ENCODE results near the gene LRRC2.
"Not testable (repeated sequence)": the region's sequence is repeated elsewhere in the genome, so short reads cannot be mapped to it uniquely, and the experiment has no call there.

Gene LRRC2

DNA sequence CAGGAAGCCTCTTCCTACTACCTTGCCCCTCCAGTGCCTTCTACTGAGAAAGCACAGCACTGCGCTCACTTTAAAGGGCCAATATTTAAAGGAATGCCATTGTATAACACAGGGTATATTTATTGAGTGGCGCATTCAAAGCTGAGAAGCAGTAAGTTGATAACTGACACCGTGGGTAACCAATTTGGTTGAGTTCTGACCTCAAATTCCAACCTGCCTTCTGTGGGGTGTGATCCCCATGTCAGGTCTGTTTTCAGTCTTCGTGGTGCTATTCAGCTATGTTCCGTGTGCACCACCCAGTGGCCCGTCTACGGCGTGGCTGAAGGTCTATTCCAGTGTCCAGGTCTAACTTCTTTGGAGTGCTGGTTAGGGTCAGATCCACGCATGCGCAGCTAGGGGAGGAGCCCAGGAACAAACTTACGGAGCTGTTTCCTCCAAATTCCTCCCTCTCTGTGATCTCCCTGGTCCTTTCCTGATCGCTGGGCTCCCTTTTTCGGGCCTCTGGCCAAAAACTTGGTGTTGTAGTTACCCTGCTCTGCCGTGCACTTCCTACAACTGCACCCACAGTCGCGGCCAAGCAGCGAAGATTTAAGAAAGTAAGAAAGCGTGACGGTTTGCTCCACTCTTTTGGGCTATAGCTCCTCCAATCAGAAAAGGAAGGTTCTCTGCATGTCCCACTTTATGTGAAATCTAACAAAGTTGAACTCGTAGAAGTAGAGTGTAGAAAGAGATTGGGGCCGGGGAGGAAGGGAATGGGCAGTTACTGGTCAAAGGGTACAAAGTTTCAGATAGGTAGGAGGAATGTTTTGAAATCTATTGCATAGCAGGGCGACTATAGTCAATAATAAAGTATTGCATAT, 7.7 kb downstream of the LRRC2 start:
- peak in 34 of 56 donors; percentile 4 to 68 (median 22) for DNase-seq

DNA sequence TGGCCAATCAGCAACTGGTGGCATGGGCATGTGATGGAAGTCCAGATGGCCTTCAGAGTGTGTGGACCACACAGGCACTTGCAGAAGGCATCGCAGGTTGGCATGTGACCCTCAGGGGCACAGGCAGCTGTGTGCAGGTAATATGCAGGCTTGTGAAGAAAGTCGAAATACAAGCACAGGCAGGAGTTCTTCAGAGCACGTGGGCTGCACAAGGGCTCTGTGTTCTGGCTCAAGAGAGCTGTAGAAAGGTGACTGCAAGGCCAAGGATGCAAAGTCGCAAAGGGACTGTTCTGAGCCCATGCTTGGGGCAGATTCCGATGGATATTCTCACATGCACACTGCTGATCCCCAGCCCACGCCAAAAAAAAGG, 8.3 kb downstream of the LRRC2 start:
- no peak for DNase-seq

DNA sequence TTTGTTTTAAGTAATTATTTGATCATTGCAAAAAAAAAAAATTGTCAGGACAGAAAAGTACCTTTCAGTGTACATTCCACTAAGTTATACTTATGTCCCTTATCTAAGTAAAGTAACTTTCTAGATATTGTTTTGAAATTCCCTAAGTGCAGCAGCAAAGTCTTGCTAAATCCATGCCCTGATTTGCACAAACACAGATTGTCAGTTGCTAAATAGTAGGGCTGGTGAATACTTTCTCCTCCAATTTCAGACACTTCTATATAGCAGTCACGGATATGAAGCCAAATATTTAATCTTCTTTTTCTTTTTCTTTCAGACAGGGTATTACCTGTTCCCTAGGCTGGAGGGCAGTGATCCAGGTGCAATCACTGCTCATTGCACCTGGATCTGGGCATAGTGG, 12.9 kb downstream of the LRRC2 start:
- no peak for DNase-seq

DNA sequence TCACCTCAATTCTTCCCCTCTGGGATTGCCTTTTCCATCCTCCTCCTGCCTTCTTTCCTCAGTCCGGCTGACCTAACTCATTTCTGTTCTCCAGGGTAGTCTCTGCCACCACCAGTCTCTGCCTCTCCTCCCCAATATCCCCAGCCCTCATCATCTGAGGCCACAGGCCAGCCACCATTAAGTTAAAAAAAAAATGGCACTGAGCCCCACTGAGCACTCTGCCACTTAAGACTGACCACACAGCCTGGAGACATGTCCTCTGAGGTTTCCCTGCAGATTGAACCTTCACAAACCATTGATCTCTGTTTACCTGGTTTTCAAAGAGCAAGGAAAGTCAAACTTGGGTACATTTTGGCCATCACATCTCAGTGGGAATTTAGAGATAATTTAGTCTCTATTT, 13.6 kb downstream of the LRRC2 start:
- DNase-seq, result no peak

DNA sequence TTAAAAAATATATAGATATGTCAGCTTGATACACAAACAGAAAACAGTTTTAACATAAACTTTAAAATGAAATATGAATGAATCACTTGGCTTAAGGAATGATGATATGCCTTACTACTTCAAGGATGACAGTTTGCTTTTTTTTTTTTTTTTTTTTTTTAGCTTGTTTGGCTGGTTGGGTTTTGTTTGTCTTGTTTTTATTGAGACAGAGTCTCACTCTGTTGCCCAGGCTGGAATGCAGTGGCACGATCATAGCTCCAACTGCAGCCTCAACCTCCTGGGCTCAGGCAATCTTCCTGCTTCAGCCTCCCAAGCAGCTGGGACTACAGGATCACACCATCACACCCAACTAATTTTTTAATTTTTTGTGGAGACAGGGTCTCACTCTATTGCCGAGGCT, 14.5 kb downstream of the LRRC2 start:
- DNase-seq, result no peak

DNA sequence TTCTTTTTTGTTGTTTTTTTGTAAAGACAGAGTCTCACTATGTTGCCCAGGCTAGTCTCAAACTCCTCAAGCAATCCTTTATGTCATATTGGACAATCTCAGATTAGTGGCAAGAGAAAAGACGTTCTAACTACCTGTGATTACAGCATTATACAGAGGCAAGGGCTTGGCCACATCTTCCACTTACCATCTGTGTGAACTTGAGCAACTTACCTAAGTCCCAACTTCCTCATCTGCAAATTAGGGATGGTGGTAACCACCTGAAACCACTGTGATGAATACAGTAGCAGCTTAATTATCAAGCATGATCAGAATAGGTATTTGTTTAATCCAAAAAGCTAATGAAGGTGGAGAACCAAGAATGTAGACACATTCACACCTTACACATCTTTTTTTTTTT, 16.1 kb downstream of the LRRC2 start:
- DNase-seq, result no peak

DNA sequence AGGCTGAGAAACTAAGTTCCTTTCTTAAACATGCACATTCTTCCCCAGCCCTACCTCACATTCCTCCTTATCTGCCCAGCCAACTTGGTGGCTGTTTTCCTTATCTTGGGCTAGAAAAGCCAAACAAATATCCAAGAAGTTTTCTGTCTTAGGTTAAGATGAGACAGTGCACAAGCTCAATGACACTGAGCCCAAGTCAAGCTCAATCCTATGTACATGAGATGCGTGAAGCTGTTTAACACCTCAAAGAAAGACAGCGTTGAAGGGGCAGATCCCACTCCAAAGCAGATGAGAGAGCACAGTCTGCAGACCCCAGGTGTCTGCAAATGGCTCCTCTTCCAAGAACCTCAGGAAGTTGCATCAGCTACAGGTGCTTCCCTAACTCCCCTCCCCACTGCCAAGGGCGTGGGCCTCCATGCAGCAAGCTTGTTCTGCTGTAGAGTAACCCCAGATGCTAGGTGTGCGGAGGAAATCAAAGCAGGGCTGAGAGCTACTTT, 16.6 kb downstream of the LRRC2 start:
- no peak for DNase-seq

DNA sequence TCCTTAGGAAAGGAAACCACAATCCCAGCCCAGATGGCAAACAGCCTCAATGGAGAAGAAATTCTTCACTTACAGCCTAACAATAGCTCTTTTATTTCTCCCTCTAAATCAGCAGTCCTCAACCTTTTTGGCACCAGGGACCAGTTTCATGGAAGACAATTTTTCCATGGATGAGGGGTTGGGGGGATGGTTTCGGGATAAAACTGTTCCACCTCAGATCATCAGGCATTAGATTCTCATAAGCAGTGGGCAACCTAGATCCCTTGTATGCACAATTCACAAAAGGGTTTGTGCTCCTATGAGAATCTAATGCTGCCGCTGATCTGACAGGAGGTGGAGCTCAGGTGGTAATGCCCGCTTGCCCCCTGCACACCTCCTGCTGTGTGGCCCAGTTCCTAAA, 17.5 kb downstream of the LRRC2 start:
- not testable (repeated sequence) for DNase-seq

DNA sequence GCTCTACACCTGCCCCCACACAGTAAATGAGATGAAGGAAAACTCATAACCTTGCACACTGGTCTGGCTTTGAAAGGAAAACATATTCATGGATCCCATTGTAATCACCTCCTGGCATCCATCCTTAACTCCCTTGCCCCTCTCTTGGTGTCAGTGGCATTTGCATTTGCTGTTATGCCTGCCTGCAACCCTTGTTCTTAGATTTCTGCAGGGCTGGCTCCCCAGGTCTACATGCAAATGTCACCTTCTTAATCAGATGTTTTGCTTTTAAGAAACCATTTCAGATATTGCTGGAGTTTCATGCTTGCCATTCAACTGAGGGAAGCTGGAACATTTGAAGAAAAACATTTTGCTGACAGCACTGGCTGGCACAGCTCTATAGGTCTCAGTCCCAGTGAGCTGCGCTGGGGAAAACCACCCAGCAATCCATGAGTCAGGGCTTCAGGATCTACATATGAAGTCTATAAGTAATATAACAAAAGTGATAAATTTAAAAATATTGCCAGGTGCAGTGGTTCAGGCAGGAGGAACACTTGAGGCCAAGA, 19.1 kb downstream of the LRRC2 start:
- no peak for DNase-seq

DNA sequence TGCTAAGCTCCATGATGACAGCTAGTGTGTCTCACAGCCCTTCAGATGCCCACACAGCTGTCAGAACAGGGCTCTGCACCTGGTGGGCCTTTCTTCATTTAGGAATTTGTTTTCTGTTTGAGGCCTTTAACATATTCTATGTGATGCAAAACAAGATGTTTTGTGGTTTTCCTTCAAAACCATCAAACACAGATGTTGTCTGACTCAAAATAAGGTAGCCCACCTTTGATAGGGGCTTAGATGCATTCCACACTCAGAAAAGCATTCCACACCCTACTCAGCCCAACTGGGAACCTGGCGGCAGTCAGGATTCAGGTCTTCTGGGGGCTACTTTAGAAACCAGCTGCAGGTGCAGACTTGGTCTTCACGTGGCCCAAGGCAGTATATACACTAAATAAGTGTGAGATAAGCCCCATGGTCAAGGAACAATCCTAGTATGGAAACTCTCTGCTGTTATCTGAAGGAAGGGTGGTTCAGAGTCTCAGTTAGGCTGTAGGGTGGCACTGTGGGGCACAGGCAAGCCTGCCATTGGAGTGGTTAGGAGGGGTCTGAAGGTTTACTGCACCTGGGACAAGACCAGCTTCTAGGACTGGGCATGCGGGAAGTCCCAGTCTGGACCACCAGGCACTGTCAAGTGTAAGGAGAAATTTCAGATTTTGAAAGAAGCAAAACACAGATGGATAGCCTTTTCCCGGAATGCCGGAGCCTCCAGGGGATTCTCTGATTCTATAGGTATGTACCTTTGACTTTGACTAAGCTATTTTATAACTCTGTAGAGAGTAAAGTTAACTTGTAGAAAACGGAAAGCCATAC, 20.1 kb downstream of the LRRC2 start:
- DNase-seq, result no peak

DNA sequence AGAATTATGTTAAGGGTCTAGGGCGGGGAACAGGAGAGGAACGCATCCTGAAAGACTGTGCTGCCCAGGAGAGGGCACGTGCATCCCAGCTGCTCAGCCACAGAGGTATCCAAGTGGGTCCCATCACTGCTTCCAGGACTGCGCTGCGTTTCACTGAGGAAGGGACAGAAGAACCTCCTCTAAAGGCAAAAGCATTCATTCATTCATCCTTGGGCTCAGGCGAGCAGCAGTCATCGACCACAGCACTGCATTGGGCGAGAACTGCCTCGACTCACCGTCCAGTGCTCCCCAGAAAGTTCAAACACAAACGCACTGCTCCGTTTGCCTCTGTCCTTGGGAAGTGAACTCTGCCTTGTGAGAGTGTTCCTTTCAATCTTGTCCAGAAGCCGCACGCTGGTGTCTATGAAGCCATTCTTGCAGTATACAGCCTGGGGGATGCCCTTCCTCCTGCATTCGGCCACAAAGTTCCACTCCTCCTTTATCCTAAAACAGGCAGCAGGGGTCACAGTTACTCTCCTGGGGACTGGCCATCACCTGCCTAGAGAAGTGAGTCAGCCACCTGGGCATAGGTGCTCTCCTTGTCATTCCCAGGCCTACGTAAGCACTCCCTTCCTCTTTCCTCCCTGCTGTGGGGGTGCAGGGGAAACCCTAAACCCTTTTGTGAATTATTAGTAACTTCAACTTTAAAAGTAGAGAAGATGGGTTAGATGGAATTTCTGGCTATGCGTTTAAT, 21.2 kb downstream of the LRRC2 start:
- DNase-seq, result no peak

DNA sequence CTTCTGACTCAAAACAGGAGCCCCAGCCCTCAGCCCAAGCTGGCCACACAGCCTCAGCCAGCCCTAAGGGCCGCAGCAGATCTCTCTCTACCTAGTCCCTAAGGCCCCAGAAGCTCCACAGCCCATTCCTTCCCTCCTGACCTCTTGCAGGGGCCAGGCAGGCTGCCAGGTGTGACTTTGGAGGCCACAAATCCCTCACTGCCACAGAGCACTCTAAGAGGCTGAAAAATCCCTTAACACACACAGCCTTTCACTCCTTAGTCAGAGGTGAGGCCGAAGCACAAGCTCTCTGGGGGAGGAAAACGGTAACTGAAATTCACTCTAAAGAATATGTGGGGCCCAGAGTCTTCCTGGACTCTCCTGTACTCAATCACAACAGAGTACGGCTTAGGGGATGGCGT, 23.3 kb downstream of the LRRC2 start:
- no peak for DNase-seq

DNA sequence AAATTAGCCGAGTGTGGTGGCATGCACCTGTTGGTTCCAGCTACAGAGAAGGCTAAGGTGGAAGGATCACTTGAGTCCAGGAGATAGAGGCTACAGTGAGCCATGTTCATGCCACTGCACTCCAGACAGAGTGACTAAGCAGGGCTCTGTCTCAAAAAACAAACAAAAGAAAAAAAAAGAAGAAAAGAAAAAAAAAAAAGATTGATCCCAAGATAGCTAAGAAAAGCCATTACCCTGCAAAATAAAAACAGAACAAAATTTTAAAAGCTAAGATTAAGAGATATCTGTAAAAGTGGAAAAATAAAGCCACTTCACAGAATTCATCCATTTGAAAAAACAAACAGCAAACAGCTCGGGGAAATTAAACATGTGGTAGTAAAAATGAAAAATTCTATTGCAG, 23.8 kb downstream of the LRRC2 start:
- no peak for DNase-seq

DNA sequence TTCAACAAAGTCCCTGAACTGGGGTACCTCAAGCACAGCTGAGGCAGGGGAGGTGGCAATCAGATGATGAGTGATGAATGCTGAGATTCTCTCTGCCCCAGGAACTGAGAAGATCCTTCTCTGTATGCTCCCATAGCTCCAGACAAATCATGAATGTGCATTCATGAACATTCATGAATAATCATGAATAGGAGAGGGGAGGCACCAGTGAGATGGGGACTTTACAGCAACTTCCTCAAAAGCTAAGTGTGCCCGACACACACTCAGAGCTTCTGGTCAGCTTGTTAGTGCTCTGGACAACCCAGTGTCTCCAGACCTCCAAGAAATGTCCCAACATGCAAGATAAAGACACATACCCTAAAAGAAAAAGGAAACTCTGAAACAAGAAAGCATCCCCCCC, 24.3 kb downstream of the LRRC2 start:
- DNase-seq, result no peak

DNA sequence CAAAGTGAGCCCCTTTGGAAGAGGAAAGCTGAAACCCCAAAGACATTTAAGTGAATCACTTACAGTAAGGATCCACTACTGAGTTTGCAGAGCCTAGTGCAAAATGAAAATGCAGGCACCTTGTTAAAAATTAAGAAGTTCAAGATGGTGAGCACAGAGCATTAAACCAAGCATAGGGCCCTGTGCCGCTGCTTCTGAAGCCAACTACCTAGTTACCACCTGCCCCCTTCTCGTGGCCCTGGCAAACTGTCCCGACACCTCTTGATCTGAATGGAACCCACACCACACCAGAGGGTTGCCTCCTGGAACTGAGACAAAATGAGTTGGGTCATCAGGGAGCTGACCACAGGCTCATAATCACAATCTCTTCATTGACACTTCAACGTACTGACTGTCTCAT, 25.6 kb downstream of the LRRC2 start:
- no peak for DNase-seq

DNA sequence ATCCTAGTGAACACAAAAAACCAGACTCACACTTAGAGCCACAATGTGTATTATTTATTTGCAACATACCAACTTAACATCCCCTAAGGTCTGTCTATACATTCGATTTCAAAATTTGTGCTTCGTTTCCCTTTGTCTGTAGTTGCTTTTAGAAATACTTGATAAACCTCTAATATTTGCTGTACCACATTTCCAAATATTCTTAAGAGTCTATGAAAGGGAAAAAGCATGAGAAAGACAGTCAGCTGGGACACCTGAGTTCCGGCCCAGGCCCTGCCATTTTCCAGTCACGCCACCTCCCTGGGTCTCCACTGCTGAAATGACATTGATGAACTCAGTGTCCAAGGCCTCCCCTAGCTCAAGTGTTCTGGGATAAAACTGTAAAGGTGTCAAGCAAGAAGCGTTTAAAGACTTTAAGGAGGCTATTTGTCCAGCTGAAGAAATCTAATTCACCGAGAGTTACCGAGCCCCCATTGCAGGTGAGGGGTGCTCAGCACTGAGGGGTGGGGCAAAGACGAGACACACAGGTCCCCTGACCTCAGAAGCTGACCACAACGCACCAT, 26.6 kb downstream of the LRRC2 start:
- DNase-seq, result no peak

DNA sequence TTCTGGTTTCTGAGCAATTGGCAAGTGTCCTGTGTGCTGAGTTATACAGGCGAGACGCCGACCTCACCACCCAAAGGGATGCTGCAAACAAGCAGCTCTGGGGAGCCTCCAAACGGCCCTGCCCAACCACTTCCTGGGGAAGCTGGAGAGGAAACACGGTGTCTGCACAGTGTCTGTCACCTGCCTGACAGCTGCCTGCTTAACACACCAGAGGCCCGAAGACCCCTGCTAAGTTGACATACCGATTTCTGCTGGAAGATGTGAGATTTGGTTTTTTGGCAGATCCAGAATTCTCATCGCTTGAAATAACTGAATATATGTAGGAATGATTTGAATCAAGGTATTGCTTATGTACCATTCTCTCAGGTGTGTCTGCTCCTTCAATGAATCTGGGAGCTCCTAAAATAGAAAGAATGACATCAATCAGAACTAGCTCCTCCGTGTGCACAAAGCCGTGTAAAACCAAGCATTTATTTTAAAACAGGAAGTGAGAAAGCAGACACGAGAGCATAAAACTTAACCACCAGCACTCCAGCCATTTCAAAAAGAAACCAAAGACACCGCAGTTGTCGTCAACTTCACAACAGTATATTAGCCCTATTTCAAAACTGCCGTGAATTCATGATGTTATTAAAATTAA, 27.2 kb downstream of the LRRC2 start:
- peak in 30 of 56 donors; percentile 2 to 52 (median 14) for DNase-seq

DNA sequence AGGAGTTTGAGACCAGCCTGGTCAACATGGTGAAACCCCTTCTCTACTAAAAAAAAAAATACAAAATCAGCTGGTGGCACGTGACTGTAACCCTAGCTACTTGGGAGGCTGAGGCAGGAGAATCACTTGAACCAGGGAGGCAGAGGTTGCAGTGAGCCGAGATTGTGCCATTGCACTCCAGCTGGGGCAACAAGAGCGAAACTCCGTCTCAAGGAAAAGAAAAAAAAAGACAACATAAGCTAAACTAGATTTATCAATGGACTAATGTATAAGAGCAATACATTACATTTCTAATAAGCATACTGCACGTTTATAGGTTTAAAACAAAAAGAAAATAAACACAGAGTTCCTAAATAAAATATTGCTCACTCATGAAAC, 27.7 kb downstream of the LRRC2 start:
- DNase-seq, result not testable (repeated sequence)

DNA sequence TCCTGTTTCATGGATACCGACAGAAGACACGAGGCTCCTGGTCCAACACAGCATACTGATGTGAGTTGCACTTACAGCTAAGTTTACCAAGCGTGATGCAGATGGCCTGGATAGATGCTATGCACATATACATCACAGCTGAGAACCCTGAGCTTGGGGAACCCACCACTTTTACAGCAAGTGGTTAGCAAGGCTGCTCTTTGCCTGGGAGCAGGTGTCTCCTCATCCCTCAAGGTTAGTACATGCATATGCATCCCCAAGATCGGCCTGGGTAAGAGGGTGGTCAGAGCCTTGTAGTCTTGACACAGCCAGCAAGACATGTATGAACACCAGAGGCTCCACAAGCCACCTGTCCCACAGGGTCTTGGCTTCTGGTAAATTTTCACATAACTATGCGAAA, 28.3 kb downstream of the LRRC2 start:
- no peak for DNase-seq

DNA sequence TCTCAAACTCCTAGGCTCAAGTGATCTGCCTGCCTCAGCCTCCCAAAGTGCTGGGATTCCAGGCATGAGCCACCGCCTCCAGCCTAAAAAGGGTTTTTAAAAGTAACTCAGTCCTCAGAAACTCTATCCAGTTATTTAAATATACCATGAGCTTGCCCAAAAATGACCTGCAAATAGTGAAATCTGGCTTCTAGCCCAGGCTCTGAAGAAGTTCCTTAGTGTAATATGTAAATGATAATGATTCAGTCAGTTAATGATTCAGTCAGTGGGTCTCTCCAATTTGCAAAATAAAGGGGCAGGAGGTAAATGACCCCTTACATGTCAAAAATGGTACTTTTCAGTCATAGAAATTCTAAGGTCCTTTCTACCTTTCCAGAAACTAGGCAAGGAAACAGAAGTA, 28.8 kb downstream of the LRRC2 start:
- no peak for DNase-seq

DNA sequence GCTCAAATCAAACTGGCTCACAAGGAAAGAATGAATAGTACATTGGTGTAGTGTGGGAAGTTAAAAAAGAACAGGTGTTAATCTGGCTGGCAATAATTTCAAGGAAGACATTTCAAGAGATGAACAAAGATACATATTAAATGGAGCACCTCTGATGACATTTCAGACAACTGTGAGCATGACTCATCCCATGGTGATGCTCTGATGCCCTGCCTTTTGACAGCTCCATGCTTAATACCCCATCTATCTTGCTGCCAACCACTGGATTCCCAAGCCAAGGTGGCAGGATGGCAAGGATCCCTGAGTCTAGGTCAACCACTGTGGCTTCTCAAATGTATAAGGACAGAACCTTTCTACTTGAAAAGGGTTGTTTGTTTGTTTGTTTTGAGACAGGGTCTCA, 29.3 kb downstream of the LRRC2 start:
- DNase-seq, result no peak

All from amygdala (tissue), 56 donors.